Sciatic nerve (tissue), 2 donors: Measurements from ENCODE around the gene LHFPL2. TPM values are rescaled to one million over a fixed set of nuclear protein-coding genes. Genes with fewer than 3 reads are reported as not detected.
"Not testable (repeated sequence)": the region's sequence is repeated elsewhere in the genome, so short reads cannot be mapped to it uniquely, and the experiment has no call there.

Experiments
- ATAC-seq: fragments of 200-7000 bp; cut with Tn5 transposase; one replicate; pipeline ENCODE4 v1.9.1; 2020; ENCODE audit warnings: mild to moderate bottlenecking, moderate library complexity
- DNase-seq: peaks from one replicate; pipeline ENCODE4 v3.0.0-alpha.2; 2020; ENCODE audit warnings: low spot score
- intact Hi-C: fragments of 100-400 bp; cut with DNase I; formaldehyde crosslinking; loops from one replicate; pipeline ENCODE4 v1.14.2; 2022
- total RNA-seq: library from RNA; stranded (reverse); fragmentation: NEBNext Ultra II Directional; extraction: Animal tissue kit (Norgen Biotek cat#: 25700); gene quantifications from one replicate; pipeline ENCODE4 v1.2.1, GENCODE V29; 2021
- donor health status: DM: no; HTN: no; CAD: no.
- donor health status: DM: no; HTN: no; CAD: no.

The LHFPL2 gene
- total RNA-seq, 1 donor from 2014 or later, result 33.4 TPM

GRCh38 chr5:78628270-78628992 lies 20.1 kb downstream of the LHFPL2 start:
- DNase-seq (no peak), ATAC-seq (no peak)
- intact Hi-C loops, result no loop called here

- intact Hi-C loops, result no loop called here
- no peak for ATAC-seq
- no peak for DNase-seq
Observed at GRCh38 chr5:78627766-78628165, 20.8 kb downstream of the LHFPL2 start.

- intact Hi-C loops, result no loop called here
- ATAC-seq (no peak), DNase-seq (no peak)
Observed at GRCh38 chr5:78627175-78627574, 21.4 kb downstream of the LHFPL2 start.

GRCh38 chr5:78626009-78626571 lies 22.5 kb downstream of the LHFPL2 start:
- ATAC-seq, result peak; percentile 70
- intact Hi-C loops, result no loop called here
- DNase-seq, result no peak

GRCh38 chr5:78624992-78625391 lies 23.6 kb downstream of the LHFPL2 start:
- ATAC-seq (no peak), DNase-seq (no peak)
- intact Hi-C loops, result no loop called here

GRCh38 chr5:78624011-78624541 lies 24.5 kb downstream of the LHFPL2 start:
- intact Hi-C loops, result no loop called here
- ATAC-seq, result peak; percentile 38
- no peak for DNase-seq

GRCh38 chr5:78622302-78622971 lies 26.1 kb downstream of the LHFPL2 start:
- DNase-seq (no peak), ATAC-seq (no peak)
- intact Hi-C loops, result no loop called here

GRCh38 chr5:78621291-78621738 lies 27.3 kb downstream of the LHFPL2 start:
- no peak for ATAC-seq
- no peak for DNase-seq
- intact Hi-C loops, result no loop called here

GRCh38 chr5:78620119-78620518 lies 28.5 kb downstream of the LHFPL2 start:
- DNase-seq, ATAC-seq, intact Hi-C loops: not testable (repeated sequence)

GRCh38 chr5:78618303-78618702 lies 30.3 kb downstream of the LHFPL2 start:
- no peak for ATAC-seq
- intact Hi-C loops, result no loop called here

GRCh38 chr5:78615697-78616096 lies 32.9 kb downstream of the LHFPL2 start:
- no peak for DNase-seq

More at GRCh38 chr5:78618303-78618702, 30.3 kb downstream of the LHFPL2 start:
- DNase-seq, result no peak

GRCh38 chr5:78614816-78615215 lies 33.8 kb downstream of the LHFPL2 start:
- intact Hi-C loops, result no loop called here
- DNase-seq (no peak), ATAC-seq (no peak)

More at GRCh38 chr5:78615697-78616096, 32.9 kb downstream of the LHFPL2 start:
- intact Hi-C loops, result no loop called here
- ATAC-seq, result no peak

GRCh38 chr5:78613756-78614155 lies 34.8 kb downstream of the LHFPL2 start:
- DNase-seq (no peak), ATAC-seq (no peak)
- intact Hi-C loops, result no loop called here

- ATAC-seq, result no peak
- intact Hi-C loops, result no loop called here
- no peak for DNase-seq
Observed at GRCh38 chr5:78613151-78613533, 35.4 kb downstream of the LHFPL2 start.

- intact Hi-C loops, result no loop called here
- ATAC-seq (no peak), DNase-seq (no peak)
Observed at GRCh38 chr5:78612227-78613150, 36.1 kb downstream of the LHFPL2 start.

GRCh38 chr5:78611126-78611605 lies 37.4 kb downstream of the LHFPL2 start:
- intact Hi-C loops, result no loop called here
- ATAC-seq (peak; percentile 69), DNase-seq (no peak)

GRCh38 chr5:78610636-78611035 lies 37.9 kb downstream of the LHFPL2 start:
- DNase-seq, result no peak
- intact Hi-C loops, result no loop called here
- ATAC-seq, result peak; percentile 24

GRCh38 chr5:78610163-78610583 lies 38.4 kb downstream of the LHFPL2 start:
- intact Hi-C loops, result no loop called here
- no peak for DNase-seq
- peak; percentile 14 for ATAC-seq

- ATAC-seq, result no peak
- intact Hi-C loops, result no loop called here
- no peak for DNase-seq
Observed at GRCh38 chr5:78607864-78608263, 40.7 kb downstream of the LHFPL2 start.
